ENCODE data around the gene SHISA2. TPM values are rescaled to one million over a fixed set of nuclear protein-coding genes. Genes with fewer than 3 reads are reported as not detected.

SHISA2 gene
- total RNA-seq, 8 experiments from 2014 or later = 0.10 to 4.8 (median 1.4) TPM; not detected in 2

GRCh38 chr13:26012995-26013394 is 38.8 kb downstream of the SHISA2 start:
- no peak for ATAC-seq (replicated peaks in 6 of 8)
- 62 to 80% methylated on average over 1 to 2 of the region's 9 CpGs; no CpG with 5 or more reads in 8 of the 10 experiments for WGBS, 10 experiments
- Histone ChIP-seq H3K4me1 (replicated peaks in 1 of 2) (no peaks in the 10 kb centered on the region), H3K4me3 (no peak overlapping the region), H3K27ac (no peak overlapping the region)
- in situ Hi-C loops (cut with MboI; ENCODE audit: low pct_unique_long_range_greater_than_20kb in 2 of 9, low sequenced_read_pairs in 9 of 9, unreplicated experiment in 9 of 9) = no loop called here

DNA sequence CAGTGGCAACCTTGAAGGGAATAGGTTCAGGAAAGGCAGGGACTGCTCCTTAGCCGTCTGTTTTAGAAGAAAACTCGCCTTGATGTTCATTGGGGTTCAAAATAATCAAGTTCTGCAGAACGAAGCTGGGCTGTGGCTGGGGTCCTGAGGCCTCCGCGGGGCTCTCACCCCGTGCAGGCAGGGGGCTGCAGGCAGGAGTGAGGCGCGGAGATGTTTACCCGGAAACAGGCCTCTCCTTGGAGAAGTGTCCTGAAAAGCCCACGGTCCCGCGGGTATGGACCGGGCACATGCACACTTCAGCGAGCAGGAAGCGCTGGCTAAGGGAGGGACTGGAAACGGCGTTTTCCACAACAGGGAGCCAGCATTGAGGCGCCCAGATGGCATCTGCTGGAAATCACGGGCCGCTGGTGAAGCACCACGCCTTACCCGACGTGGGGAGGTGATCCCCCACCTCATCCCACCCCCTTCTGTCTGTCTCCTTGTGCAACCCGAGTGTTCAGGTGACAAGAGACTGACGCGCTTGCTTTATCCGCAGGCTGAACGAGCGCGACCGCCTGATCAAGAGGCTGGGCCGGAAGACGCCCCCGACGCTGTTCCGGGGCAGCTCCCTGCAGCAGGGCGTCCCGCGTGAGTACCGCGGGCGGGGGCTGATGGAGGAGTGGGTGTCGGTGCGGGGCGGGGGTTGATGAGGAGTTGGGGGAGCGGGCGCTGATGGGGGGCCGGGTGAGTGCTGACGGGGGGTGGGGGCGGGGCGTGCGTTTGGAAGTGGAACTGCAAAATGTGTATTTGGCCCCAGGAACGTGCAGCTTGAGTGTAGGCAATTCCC is 39.6 kb downstream of the SHISA2 start:
- in situ Hi-C loops (cut with MboI; ENCODE audit: low pct_unique_long_range_greater_than_20kb in 2 of 9, low sequenced_read_pairs in 9 of 9, unreplicated experiment in 9 of 9) = no loop called here
- WGBS, 10 experiments = 10 to 97% (median 87%) methylated on average over 2 to 16 of the region's 53 CpGs; no CpG with 5 or more reads in 4 of the 10 experiments
- ATAC-seq (replicated peaks in 6 of 8) = peak in 3 of 8 experiments; percentile 28 to 52 (median 42)

GRCh38 chr13:26011208-26011573 is 40.6 kb downstream of the SHISA2 start:
- Histone ChIP-seq H3K4me3 (no peak overlapping the region), H3K27ac (no peak overlapping the region), H3K4me1 (replicated peaks in 1 of 2) (no peaks in the 10 kb centered on the region)
- no peak for ATAC-seq (replicated peaks in 6 of 8)
- WGBS, 10 experiments = 63 to 83% (median 79%) methylated on average over 1 to 4 of the region's 4 CpGs; no CpG with 5 or more reads in 4 of the 10 experiments
- in situ Hi-C loops (cut with MboI; ENCODE audit: low pct_unique_long_range_greater_than_20kb in 2 of 9, low sequenced_read_pairs in 9 of 9, unreplicated experiment in 9 of 9) = no loop called here

More for the DNA sequence above, 39.6 kb downstream of the SHISA2 start:
- Histone ChIP-seq H3K4me1 (replicated peaks in 1 of 2) (no peaks in the 10 kb centered on the region), H3K27ac (no peak overlapping the region), H3K4me3 (no peak overlapping the region)

DNA sequence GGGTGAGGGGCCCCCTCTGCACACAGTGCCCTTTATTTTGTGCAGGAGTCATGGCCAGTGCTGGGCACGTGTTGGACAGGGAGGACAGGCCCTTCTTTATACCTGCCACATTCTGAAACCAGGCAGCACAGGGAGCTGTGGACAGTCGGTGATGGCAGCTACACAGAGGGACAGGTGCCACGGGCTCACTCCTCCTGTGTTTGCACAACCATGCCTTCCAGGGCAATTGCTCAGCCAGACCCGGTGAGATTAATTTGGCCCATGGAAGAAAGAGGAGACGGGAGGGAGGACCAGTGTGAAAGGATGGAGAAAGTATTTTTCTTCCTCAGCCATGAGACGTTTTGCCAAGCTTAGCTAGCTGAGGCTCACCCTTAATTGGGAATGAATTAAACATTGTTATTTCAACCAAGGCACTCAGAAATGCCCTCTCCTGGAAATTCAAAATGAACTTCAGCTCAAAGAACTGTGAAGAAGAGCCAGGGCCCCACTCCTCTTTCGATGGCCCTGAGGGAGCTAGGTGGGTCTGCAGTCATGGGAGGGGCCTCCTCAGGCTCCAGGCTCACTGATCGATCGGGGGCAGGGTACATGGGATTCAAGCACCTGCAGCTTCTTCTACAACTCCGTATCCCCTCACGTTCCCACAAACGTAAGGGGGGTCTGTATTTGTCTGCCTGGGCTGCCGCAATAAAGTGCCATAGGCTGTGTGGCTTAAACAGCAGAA is 41.2 kb downstream of the SHISA2 start:
- in situ Hi-C loops (cut with MboI; ENCODE audit: low pct_unique_long_range_greater_than_20kb in 2 of 9, low sequenced_read_pairs in 9 of 9, unreplicated experiment in 9 of 9) = no loop called here
- Histone ChIP-seq H3K27ac (no peak overlapping the region), H3K4me3 (no peak overlapping the region), H3K4me1 (replicated peaks in 1 of 2) (no peaks in the 10 kb centered on the region)
- 20 to 95% (median 75%) methylated on average over 2 to 7 of the region's 13 CpGs; no CpG with 5 or more reads in 1 of the 10 experiments for WGBS, 10 experiments
- no peak for ATAC-seq (replicated peaks in 6 of 8)

GRCh38 chr13:26007261-26008125 is 44.3 kb downstream of the SHISA2 start:
- no peak overlapping the region for H3K27ac ChIP-seq
- H3K4me1 ChIP-seq (replicated peaks in 1 of 2) = no peaks in the 10 kb centered on the region
- WGBS, 10 experiments = 0 to 60% (median 10%) methylated on average over 1 of the region's 1 CpG; no CpG with 5 or more reads in 2 of the 10 experiments
- ATAC-seq (replicated peaks in 6 of 8) = peak in 2 of 8 experiments; percentile 89 to 90
- no peak overlapping the region for H3K4me3 ChIP-seq
- in situ Hi-C loops (cut with MboI; ENCODE audit: low pct_unique_long_range_greater_than_20kb in 2 of 9, low sequenced_read_pairs in 9 of 9, unreplicated experiment in 9 of 9) = no loop called here

Other genes starting within 250 kb of the SHISA2 start
- gene RNF6, start 170.3 kb upstream of the SHISA2 start, total RNA-seq = 10 to 100 TPM; 14.6 to 54.8 (median 25.6) TPM
- gene CDK8, start 202.1 kb upstream of the SHISA2 start, total RNA-seq = 10 to 100 TPM; 14.0 to 35.0 (median 28.1) TPM